T-cell (primary cell): ENCODE measurements around the gene PABPC3. TPM values are rescaled to one million over a fixed set of nuclear protein-coding genes. Genes with fewer than 3 reads are reported as not detected.

Source experiments
- ATAC-seq, 4 experiments: fragments of 200-7000 bp in 3 of 4; fragments of 150-1000 bp in 1 of 4; cut with Tn5 transposase; replicated peaks in 1 of 4; 1 replicate in 3 of 4; 2 replicates in 1 of 4; pipeline ENCODE4 v1.10.0; 2021; ENCODE audit warnings: moderate library complexity in 3 of 4, mild to moderate bottlenecking in 2 of 4, moderate number of reproducible peaks in 1 of 4
- CTCF ChIA-PET, 2 donors: fragments of 300-600 bp; sonication (Branson Sonifier 250); formaldehyde crosslinking; loops; one replicate each; lab custom pipeline; 2022; ENCODE audit warnings: antibody characterized with exemption in 2 of 2; lab: Charles Lee
- POLR2A ChIA-PET, 2 donors: fragments of 300-600 bp; sonication (Branson Sonifier 250); formaldehyde crosslinking; loops; one replicate each; lab custom pipeline; 2022; ENCODE audit warnings: antibody characterized with exemption in 2 of 2; lab: Charles Lee
- DNase-seq, 35 experiments: peaks; one replicate each; pipeline versions ENCODE4 v3.0.0 to v3.0.0-alpha.2; 2013 to 2023
- H3K27ac ChIP-seq: one replicate; pipeline ENCODE4 v1.5.1; 2013; ENCODE audit warnings: low read length
- H3K27me3 ChIP-seq, 2 experiments: replicated peaks in 1 of 2; 1 replicate in 1 of 2; 2 replicates in 1 of 2; pipeline versions ENCODE4 v1.6.1 to v1.7.0; 2013; ENCODE audit warnings: low read length in 1 of 2, mixed read lengths in 1 of 2; ENCODE audit not compliant: control insufficient read depth in 2 of 2, insufficient read depth in 2 of 2; ENCODE audit errors: extremely low read depth in 1 of 2
- H3K36me3 ChIP-seq, 2 donors: 1 replicate in 1 of 2; 2 replicates in 1 of 2; pipeline versions ENCODE4 v1.6.1 to v1.7.0; 2013; ENCODE audit warnings: low read length in 1 of 2; ENCODE audit not compliant: control insufficient read depth in 2 of 2, insufficient read depth in 1 of 2; ENCODE audit errors: extremely low read depth in 1 of 2
- H3K4me1 ChIP-seq, 2 experiments: 1 replicate in 1 of 2; 2 replicates in 1 of 2; pipeline versions ENCODE4 v1.6.1 to v1.7.0; 2013; ENCODE audit warnings: low read length in 2 of 2, mixed read lengths in 1 of 2; ENCODE audit not compliant: insufficient read depth in 2 of 2, control insufficient read depth in 1 of 2; ENCODE audit errors: extremely low read depth in 1 of 2
- H3K4me3 ChIP-seq, 2 donors: 1 replicate in 1 of 2; 2 replicates in 1 of 2; pipeline versions ENCODE4 v1.5.1 to v1.7.0; 2013; ENCODE audit warnings: mild to moderate bottlenecking in 2 of 2, low read length in 1 of 2, moderate library complexity in 1 of 2; ENCODE audit not compliant: control insufficient read depth in 1 of 2; ENCODE audit errors: extremely low read depth in 1 of 2
- H3K9me3 ChIP-seq: 2 replicates; pipeline ENCODE4 v1.7.0; 2013
- H3K27ac Mint-ChIP-seq, 2 donors: one replicate each; pipeline ENCODE4 v1.8.0; 2020 to 2021; ENCODE audit warnings: mild to moderate bottlenecking in 2 of 2, mixed read lengths in 2 of 2
- H3K27me3 Mint-ChIP-seq, 2 donors: one replicate each; pipeline ENCODE4 v1.8.0; 2021 to 2022; ENCODE audit warnings: mixed read lengths in 2 of 2
- H3K36me3 Mint-ChIP-seq: one replicate; pipeline ENCODE4 v1.8.0; 2021; ENCODE audit warnings: mixed read lengths
- H3K4me1 Mint-ChIP-seq, 3 donors: one replicate each; pipeline ENCODE4 v1.8.0; 2020 to 2022; ENCODE audit warnings: mixed read lengths in 3 of 3, mild to moderate bottlenecking in 1 of 3
- H3K4me3 Mint-ChIP-seq, 3 donors: one replicate each; pipeline ENCODE4 v1.8.0; 2020 to 2022; ENCODE audit warnings: mild to moderate bottlenecking in 3 of 3, mixed read lengths in 3 of 3, moderate library complexity in 3 of 3
- H3K9me3 Mint-ChIP-seq, 3 donors: one replicate each; pipeline ENCODE4 v1.8.0; 2020 to 2022; ENCODE audit warnings: mixed read lengths in 3 of 3
- WGBS: methylation state at CpG from one replicate; pipeline ENCODE4 v1.1.5; 2013; ENCODE audit warnings: missing lambda C conversion rate; ENCODE audit not compliant: insufficient coverage; 5-methylcytosine and 5-hydroxymethylcytosine counted together
- total RNA-seq, 35 experiments: library from RNA in 6 of 35; stranded (reverse) in 6 of 35; fragments of 120-200 nt in 1 of 35; gene quantifications; one replicate each; pipeline versions ENCODE4 v1.2.1 to v1.2.4 and lab custom pipeline; 2013 to 2026

Gene PABPC3
- total RNA-seq, 5 donors from 2014 or later (not counting 1 experiment from before 2014, with no cell fraction given): 0.30 to 0.47 (median 0.32) TPM; not detected in 1

DNA sequence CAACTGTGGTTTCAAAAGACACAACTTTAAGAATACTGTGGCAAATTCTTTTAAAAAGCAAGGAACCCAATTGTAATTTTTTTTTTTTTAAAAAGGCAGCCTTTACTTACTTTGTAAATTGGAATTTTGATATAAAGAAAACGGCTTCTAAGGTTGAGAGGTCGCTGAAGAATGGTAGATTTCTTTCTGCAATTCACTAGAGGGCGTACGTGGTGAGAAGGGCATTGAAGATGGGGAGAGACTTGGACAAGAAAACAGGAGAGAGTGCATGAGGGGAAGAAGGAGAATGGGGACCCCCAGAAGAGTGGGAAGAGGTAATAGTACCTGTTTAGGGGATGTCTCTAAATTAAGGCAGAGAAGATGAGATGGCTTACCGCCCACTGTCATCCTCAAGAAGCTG lies 33.5 kb upstream of the PABPC3 start:
- DNase-seq: no peak
- H3K4me1 Mint-ChIP-seq: no peaks in the 10 kb centered on the region
- Histone ChIP-seq H3K9me3 (no peaks in the 10 kb centered on the region), H3K36me3 (no peaks in the 10 kb centered on the region), H3K4me1 (no peaks in the 10 kb centered on the region), H3K27me3 (peaks cover 0 to 20% of the 10 kb centered on the region in 2 experiments), H3K27ac (no peak overlapping the region), H3K4me3 (no peak overlapping the region)
- no peak for ATAC-seq
- ChIA-PET POLR2A (no interaction called here), CTCF (no interaction called here)
- H3K36me3 Mint-ChIP-seq: no peaks in the 10 kb centered on the region
- H3K27me3 Mint-ChIP-seq: peaks cover 18 to 42% of the 10 kb centered on the region in 2 donors
- peaks cover 0 to 10% (median 7%) of the 10 kb centered on the region in 3 donors for H3K9me3 Mint-ChIP-seq
- no peak overlapping the region for H3K27ac Mint-ChIP-seq
- WGBS: 86% methylated on average over 5 of the region's 5 CpGs
- no peak overlapping the region for H3K4me3 Mint-ChIP-seq

DNA sequence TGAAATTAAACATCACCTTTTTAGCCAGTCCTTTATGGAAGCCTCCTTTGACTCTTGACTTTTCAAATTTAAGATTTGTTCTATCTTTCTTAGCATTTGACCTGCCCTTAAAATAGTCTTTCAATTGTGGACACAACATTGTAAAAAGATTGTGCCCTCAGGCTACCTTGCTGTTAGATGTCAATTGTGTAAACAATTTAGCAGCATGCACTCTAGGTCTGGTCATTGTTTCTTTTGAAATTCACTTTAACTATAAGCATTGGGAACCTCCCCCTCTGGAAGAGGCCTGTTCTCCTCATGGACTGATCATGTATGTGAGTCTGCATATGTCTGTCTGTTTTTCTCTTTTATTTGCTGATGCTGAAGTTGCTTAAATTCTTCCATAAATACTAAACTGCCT lies 31.5 kb upstream of the PABPC3 start:
- CTCF ChIA-PET: no interaction called here
- Mint-ChIP-seq H3K9me3 (peaks cover 0 to 10% (median 0%) of the 10 kb centered on the region in 3 donors), H3K4me3 (no peak overlapping the region), H3K4me1 (no peaks in the 10 kb centered on the region), H3K27ac (no peak overlapping the region), H3K36me3 (no peaks in the 10 kb centered on the region), H3K27me3 (peaks cover 28 to 51% of the 10 kb centered on the region in 2 donors)
- POLR2A ChIA-PET: no interaction called here
- Histone ChIP-seq H3K9me3 (no peaks in the 10 kb centered on the region), H3K27me3 (peaks cover 0 to 29% of the 10 kb centered on the region in 2 experiments), H3K4me3 (no peak overlapping the region), H3K27ac (no peak overlapping the region), H3K4me1 (no peaks in the 10 kb centered on the region), H3K36me3 (no peaks in the 10 kb centered on the region)
- DNase-seq: no peak
- ATAC-seq: no peak

DNA sequence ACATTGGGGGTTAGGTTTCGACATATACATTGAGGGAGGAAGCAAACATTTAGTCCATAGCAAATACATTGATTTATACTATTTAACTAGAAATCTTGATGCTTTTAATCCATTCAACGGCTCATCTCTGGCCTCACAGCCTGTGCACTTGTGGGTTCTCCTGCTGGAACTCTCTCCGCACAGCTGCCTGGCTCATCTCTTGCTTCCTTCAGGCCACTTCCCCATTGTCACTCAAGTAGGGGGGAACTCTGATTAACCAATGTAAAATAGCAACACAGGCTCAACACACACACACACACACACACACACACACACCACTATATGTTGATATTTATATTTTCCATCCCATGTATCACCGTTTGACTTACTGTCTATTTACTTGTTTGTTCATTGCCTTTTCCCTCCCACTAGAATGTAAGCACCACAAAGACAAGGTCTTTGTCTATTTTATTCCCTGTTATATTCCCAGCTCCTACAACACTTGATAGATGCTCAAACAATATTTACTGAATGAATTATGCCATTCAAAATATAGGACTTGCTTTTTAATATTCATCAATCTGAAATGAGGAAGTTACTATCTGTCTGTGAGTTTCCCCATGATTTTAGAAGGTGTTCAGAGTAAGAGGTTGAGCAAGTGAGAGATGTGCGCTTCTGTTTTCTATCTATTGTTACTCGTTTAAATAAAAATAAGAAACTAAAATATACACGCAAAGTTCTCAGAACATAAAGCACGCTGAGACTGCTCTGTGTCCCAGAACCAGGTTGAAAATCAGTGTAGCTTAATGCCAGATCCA lies 29.8 kb upstream of the PABPC3 start:
- Mint-ChIP-seq H3K9me3 (peaks cover 0 to 4% (median 0%) of the 10 kb centered on the region in 3 donors), H3K36me3 (no peaks in the 10 kb centered on the region), H3K4me1 (no peaks in the 10 kb centered on the region), H3K27ac (no peak overlapping the region), H3K4me3 (no peak overlapping the region), H3K27me3 (peaks cover 39 to 51% of the 10 kb centered on the region in 2 donors)
- H3K36me3 ChIP-seq: no peaks in the 10 kb centered on the region
- H3K27me3 ChIP-seq: peaks cover 0 to 21% of the 10 kb centered on the region in 2 experiments
- POLR2A ChIA-PET: no interaction called here
- WGBS: no CpG with 5 or more reads among the region's 8 CpGs
- H3K9me3 ChIP-seq: no peaks in the 10 kb centered on the region
- H3K27ac ChIP-seq: no peak overlapping the region
- DNase-seq: no peak
- no peaks in the 10 kb centered on the region for H3K4me1 ChIP-seq
- CTCF ChIA-PET: no interaction called here
- no peak for ATAC-seq
- H3K4me3 ChIP-seq: no peak overlapping the region

DNA sequence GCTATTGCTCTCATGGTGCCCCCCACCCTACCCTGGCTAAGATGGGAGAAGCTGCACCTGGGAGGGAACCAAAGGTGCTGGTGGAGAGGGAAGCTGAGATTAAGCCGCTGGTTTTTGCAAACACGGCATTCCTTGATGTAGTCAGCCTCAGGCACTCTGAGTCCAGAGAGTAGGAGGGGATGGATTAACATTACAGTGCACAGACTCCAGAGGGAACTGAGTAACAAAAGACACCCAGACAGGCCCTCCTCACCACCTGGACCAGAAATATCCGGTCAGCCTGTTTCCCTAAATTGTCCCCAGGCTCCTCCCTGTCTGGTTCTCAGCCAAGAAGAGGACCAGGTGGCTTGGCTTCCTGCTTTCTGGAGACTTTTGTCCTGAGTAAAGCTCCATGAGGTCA lies 28.9 kb upstream of the PABPC3 start:
- H3K9me3 Mint-ChIP-seq: no peaks in the 10 kb centered on the region
- no peaks in the 10 kb centered on the region for H3K36me3 ChIP-seq
- H3K27me3 ChIP-seq: peaks cover 0 to 21% of the 10 kb centered on the region in 2 experiments
- H3K4me3 ChIP-seq: no peak overlapping the region
- H3K9me3 ChIP-seq: no peaks in the 10 kb centered on the region
- H3K4me1 ChIP-seq: no peaks in the 10 kb centered on the region
- ATAC-seq (no peak), DNase-seq (no peak)
- WGBS: 63% methylated on average over 1 of the region's 3 CpGs
- no peaks in the 10 kb centered on the region for H3K36me3 Mint-ChIP-seq
- no peaks in the 10 kb centered on the region for H3K4me1 Mint-ChIP-seq
- no peak overlapping the region for H3K27ac ChIP-seq
- H3K27ac Mint-ChIP-seq: no peak overlapping the region
- ChIA-PET CTCF (no interaction called here), POLR2A (no interaction called here)
- H3K27me3 Mint-ChIP-seq: peaks cover 39 to 47% of the 10 kb centered on the region in 2 donors
- no peak overlapping the region for H3K4me3 Mint-ChIP-seq

DNA sequence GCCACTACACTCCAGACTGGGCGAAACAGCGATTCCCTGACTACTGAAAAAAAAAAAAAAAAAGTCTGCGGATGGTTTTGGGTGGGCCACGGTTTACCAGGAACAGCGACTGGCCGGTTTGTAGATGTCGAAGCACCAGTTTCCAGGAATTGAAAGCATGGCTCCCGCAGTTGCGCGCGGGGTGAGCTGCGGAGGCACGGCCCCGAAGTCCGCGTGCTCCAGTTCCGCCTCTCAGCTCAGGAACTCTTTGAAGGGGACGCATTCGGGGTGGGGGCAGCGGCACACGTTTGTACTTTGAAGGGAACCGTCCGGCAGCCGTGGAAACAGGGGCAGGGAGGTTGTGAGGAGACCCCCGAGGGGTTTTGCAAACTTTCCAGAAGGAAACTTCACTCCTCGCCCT lies 27.1 kb upstream of the PABPC3 start:
- DNase-seq (no peak), ATAC-seq (no peak)
- H3K27me3 Mint-ChIP-seq: peaks cover 39 to 46% of the 10 kb centered on the region in 2 donors
- no peaks in the 10 kb centered on the region for H3K36me3 Mint-ChIP-seq
- POLR2A ChIA-PET: no interaction called here
- H3K9me3 ChIP-seq: no peaks in the 10 kb centered on the region
- 92% methylated on average over 25 of the region's 26 CpGs for WGBS
- no peak overlapping the region for H3K4me3 ChIP-seq
- H3K27me3 ChIP-seq: peaks cover 0 to 21% of the 10 kb centered on the region in 2 experiments
- no peaks in the 10 kb centered on the region for H3K4me1 ChIP-seq
- no peak overlapping the region for H3K27ac ChIP-seq
- CTCF ChIA-PET: no interaction called here
- no peaks in the 10 kb centered on the region for H3K4me1 Mint-ChIP-seq
- H3K9me3 Mint-ChIP-seq: no peaks in the 10 kb centered on the region
- H3K4me3 Mint-ChIP-seq: no peak overlapping the region
- H3K27ac Mint-ChIP-seq: no peak overlapping the region
- H3K36me3 ChIP-seq: no peaks in the 10 kb centered on the region

DNA sequence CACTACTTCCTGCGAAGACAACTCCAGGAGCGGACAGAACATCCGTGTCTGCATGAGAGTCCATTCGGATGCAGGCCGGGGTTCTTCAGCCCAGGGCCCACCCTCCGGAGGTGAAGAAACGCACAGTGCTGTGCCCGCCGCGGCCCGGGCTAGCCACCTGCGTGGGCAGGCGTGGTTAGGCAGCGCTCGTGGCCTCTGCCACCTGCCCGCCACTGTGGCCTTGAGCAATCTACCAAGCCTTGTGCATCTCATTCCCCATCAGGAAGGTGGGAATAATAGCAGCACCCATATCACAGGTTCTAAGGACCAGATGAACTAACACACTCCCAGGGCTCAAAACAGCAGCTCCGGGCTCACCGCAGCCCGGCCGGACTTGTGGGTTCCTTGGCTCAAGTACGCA lies 26.7 kb upstream of the PABPC3 start:
- no peaks in the 10 kb centered on the region for H3K9me3 ChIP-seq
- ATAC-seq (no peak), DNase-seq (no peak)
- no peaks in the 10 kb centered on the region for H3K36me3 ChIP-seq
- ChIA-PET CTCF (interaction anchor here in 1 of 2 donors (0.5 kb wide), 1 partner anchor 52 kb away, joined by 4 read pairs; no protein-coding TSS in a partner anchor), POLR2A (no interaction called here)
- 88% methylated on average over 21 of the region's 21 CpGs for WGBS
- H3K9me3 Mint-ChIP-seq: no peaks in the 10 kb centered on the region
- H3K27me3 ChIP-seq: peaks cover 0 to 21% of the 10 kb centered on the region in 2 experiments
- peaks cover 39 to 46% of the 10 kb centered on the region in 2 donors for H3K27me3 Mint-ChIP-seq
- no peak overlapping the region for H3K4me3 Mint-ChIP-seq
- H3K4me3 ChIP-seq: no peak overlapping the region
- H3K27ac ChIP-seq: no peak overlapping the region
- H3K36me3 Mint-ChIP-seq: no peaks in the 10 kb centered on the region
- no peaks in the 10 kb centered on the region for H3K4me1 Mint-ChIP-seq
- no peaks in the 10 kb centered on the region for H3K4me1 ChIP-seq
- H3K27ac Mint-ChIP-seq: no peak overlapping the region
